AG09309 (cell line): Measurements from ENCODE around the gene SLC24A3.

ENCODE experiments used
- DNase-seq: peaks from one replicate; pipeline ENCODE4 v3.0.0-alpha.2; 2010; ENCODE audit warnings: low read depth
- H3K4me3 ChIP-seq: 2 replicates; pipeline ENCODE4 v1.5.1; 2011; ENCODE audit warnings: mild to moderate bottlenecking, low read depth, low read length, moderate library complexity; ENCODE audit not compliant: control insufficient read depth
- CTCF ChIP-seq: IDR thresholded peaks from 2 replicates; pipeline ENCODE4 v1.5.1; 2011; ENCODE audit warnings: mild to moderate bottlenecking, low read depth, low read length, inconsistent platforms; ENCODE audit not compliant: insufficient read depth, control insufficient read depth; ENCODE audit errors: missing control alignments

SLC24A3 gene

GRCh38 chr20:19764207-19764606 lies 551.8 kb downstream of the SLC24A3 start:
- DNase-seq: no peak
- TF ChIP-seq CTCF: no peak
- no peak overlapping the region for H3K4me3 ChIP-seq

GRCh38 chr20:19765266-19765665 lies 552.8 kb downstream of the SLC24A3 start:
- H3K4me3 ChIP-seq: no peak overlapping the region
- no peak for DNase-seq
- no peak for TF ChIP-seq CTCF

- TF ChIP-seq CTCF: no peak
- H3K4me3 ChIP-seq: no peak overlapping the region
- no peak for DNase-seq
Measured at GRCh38 chr20:19765913-19766312, 553.5 kb downstream of the SLC24A3 start.

GRCh38 chr20:19767070-19767469 lies 554.6 kb downstream of the SLC24A3 start:
- no peak overlapping the region for H3K4me3 ChIP-seq
- TF ChIP-seq CTCF: no peak
- no peak for DNase-seq

GRCh38 chr20:19768325-19768842 lies 555.9 kb downstream of the SLC24A3 start:
- no peak for TF ChIP-seq CTCF
- DNase-seq: no peak
- H3K4me3 ChIP-seq: no peak overlapping the region

- no peak for DNase-seq
- no peak for TF ChIP-seq CTCF
- H3K4me3 ChIP-seq: no peak overlapping the region
Measured at GRCh38 chr20:19769507-19769906, 557.1 kb downstream of the SLC24A3 start.

- DNase-seq: no peak
- no peak overlapping the region for H3K4me3 ChIP-seq
- TF ChIP-seq CTCF: no peak
Measured at GRCh38 chr20:19770375-19770774, 557.9 kb downstream of the SLC24A3 start.
